ENCODE measurements around the gene DAD1. TPM values are rescaled to one million over a fixed set of nuclear protein-coding genes. Genes with fewer than 3 reads are reported as not detected.

The DAD1 gene
- total and polyA plus RNA-seq, 2 of the 8 experiments (the other 6 are each of a cell fraction or from before 2014, with no cell fraction given) = 131 to 440 TPM

DNA sequence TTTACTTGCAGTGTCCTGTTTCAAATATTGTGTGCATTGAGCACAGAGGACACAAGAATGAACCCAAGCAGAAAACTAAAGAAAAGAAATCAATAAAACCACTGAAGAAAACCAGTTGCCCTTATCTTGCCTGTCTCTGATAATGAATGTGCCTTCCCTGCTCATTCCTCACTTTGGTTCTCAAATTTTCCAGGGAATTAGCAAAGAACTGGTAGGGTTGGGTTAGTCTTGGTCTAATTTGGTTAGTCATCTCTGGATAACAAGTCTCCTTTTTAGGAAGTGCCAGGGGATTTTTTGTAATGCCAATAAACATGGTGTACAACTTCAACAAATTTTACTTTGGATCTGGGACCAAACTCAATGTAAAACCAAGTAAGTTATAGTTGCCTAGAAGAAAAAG lies 65.7 kb downstream of the DAD1 start (continued):
- TF ChIP-seq CBX5 (IDR thresholded peaks at IDR 0.05; ENCODE audit: low read depth, low read length) (no peak), BRCA1 (IDR thresholded peaks at IDR 0.05; ENCODE audit: low read depth, low read length) (no peak)
